NCI-H446 treated with DMSO at 0.1 percent for 48 hours (cell line): ENCODE data around the gene CCNT2.
"Not testable (repeated sequence)": the region's sequence is repeated elsewhere in the genome, so short reads cannot be mapped to it uniquely, and the experiment has no call there.

Experiments used
- DNase-seq: peaks from one replicate; lab custom pipeline; 2025; lab: John Stamatoyannopoulos, UW

Gene CCNT2

DNA sequence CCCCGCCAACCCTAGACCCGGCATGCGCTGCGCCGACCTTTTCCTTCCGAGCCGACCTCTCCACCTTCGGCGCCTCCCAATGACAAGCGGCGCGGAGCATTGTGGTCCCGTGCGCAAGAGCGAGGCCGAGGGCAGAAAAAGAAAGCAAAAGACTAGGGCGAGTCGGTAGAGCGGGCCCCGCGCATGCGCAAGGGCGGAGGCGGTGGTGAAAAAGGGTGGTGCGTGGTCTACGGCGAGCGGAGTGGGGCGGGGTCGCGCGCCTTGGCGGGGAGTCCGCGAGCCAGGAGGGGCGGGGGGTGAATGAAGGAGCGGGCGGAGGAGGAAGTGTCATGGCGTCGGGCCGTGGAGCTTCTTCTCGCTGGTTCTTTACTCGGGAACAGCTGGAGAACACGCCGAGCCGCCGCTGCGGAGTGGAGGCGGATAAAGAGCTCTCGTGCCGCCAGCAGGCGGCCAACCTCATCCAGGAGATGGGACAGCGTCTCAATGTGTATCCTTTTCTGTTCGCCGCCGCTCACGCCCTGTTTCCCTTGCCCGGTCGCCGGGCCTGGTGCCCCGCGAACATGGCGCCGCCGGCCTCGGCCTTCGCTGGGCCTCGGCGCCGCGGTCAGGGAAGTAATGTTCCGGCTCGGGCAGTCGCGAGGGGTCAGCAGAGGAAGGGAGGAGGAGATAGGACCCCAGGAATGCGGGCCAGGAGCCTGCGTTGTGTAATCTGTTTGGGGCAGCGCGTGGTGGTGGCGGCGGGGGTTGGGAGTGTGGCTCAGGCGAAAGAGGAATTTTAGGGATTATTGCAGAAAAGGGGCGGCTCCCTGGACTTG lies at the start of gene CCNT2:
TSS of gene CCNT2 (plus strand) at position 297 of the 815 bp plus-strand sequence. CDS start at position 330, 33 bp downstream.
- peak; percentile 99 for DNase-seq

DNA sequence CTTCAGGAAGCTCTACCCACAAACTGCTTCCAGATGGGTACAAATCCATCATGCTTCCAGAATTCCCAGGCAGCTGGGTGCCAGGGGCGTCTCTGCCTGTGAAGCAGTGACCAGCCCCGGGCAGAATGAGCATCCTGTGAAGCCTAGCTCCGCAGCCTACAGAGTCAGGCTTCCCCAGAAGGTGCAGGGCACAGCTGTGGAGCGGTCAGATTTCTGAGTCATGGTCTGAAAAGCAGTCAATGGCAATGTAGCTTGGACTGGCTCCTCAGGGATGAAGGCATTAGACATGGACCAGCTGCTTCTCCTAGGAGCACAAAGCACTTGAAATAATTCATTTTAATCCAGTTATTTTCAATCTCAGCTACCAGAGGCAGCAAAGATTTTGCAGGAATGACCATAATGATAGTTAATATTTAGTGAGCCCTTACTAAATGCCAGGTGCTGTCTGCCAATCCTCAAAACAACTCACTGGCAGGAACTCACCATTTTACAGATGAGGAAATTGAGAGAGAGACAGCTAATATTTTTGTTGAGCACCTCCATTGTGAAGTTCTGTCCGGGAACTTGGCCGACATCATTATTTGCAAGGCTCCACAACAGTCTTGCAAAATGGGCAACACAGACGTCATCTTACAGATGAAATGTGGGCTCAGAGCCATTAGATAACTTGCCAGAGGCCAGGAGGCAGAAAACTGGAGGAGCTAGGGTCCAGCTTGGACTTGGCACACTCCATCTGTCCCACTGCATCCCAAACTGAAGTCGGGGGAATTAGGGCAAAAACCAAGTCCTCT lies 48.5 kb upstream of the CCNT2 start:
- DNase-seq, result no peak

DNA sequence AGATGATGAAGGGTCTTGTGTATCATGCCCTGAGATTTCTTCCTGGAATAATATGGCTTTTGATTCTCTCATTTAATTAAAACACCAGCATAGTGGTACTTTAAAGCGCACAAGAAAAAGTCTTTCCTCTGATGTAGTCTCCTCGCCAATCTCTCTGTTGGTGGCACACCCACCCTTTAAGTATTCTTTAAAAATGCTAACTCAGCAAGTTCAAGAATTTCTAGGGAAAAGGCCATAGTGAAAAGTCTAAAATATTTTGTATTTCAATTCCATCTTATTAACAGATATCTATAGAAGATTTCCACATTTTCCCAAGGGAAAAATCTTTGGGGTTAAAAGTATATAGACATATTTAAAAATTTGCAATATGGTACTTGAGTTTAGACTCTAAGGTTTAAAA lies 45.5 kb upstream of the CCNT2 start:
- no peak for DNase-seq

DNA sequence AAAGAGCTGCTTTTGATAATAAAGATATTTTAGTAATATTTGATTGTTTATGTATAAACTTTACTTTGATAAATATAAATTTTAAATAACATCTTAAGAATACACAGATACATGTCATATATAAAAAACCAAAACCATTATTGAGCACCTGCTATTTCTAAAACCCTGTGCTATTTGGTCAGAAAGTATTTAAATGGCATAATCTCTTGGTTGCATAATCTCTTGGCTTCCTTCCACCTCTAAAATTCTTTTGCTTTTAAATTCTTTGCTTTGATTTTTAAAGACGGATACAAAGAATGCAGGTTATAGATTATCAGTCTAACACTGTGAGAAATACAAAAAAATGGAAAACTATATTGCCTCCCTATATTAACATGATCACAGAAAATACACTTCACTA lies 43.3 kb upstream of the CCNT2 start:
- no peak for DNase-seq

DNA sequence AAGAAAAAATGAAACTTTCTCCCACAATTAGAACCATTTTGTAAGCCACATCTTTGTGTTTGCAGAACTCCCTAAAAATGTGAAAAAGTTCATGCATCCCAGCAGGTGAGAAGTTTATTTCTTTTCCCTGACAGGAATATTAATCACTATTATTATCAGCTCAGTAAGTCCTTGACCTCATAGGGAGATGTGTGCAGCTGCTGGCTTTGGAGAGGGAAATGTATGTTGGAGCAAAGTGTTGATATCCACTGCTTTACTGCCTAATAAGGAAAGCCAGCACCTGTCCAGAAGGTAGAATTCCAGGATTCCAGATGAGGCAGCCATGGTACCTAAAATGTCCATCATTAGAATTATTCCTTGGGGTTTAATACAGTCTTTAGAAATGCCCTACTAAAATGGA lies 35.8 kb upstream of the CCNT2 start:
- no peak for DNase-seq

DNA sequence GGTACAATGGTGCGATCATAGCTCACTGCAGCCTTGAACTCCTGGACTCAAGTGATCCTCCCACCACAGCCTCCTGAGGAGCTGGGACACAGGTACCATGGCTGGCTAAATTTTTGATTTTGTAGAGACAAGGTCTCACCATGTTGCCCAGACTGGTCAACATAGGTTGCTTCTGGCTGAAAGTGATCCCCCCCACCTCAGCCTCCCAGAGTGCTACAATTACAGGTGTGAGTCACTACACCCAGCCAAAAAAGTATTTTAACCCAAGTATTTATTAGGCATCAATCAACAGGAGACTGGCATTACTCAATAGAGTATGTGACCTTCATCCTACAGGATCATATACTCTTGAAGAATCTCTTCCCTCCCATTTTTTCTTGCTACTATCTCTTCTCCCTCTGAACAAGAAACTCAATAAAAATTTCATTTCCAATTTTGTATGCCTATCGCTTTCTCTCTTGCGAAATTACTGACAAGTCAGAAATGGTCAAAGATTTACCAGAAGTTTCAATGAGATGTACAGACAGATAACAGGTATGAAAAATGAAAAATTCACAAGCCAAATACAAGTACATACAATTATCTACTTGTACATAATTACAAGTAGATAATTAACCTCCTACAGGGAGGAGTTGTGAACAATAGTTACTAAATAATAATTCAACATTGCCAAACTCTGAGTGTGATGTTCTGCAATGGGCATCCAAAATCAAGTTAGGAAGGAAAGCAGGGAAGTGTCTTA lies 34.9 kb upstream of the CCNT2 start:
- DNase-seq, result no peak

DNA sequence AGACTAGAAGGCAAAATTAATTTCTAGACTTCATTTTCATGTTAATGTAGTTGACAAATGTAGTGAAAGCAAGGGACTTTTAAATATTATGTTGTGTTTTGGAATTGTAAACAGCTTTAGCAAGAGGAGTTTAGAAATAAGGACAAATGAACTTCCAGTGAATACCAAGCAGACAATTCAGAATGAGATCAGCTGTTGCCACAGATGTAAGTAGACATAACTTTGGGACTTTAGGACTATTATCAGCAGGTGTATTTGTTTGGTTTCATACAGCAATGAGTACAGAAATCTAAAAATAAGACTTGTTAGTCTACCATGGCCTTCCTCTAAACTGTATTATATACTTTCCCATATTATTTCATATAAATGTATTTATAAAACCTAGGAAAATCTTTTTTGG lies 34.2 kb upstream of the CCNT2 start:
- DNase-seq, result no peak

DNA sequence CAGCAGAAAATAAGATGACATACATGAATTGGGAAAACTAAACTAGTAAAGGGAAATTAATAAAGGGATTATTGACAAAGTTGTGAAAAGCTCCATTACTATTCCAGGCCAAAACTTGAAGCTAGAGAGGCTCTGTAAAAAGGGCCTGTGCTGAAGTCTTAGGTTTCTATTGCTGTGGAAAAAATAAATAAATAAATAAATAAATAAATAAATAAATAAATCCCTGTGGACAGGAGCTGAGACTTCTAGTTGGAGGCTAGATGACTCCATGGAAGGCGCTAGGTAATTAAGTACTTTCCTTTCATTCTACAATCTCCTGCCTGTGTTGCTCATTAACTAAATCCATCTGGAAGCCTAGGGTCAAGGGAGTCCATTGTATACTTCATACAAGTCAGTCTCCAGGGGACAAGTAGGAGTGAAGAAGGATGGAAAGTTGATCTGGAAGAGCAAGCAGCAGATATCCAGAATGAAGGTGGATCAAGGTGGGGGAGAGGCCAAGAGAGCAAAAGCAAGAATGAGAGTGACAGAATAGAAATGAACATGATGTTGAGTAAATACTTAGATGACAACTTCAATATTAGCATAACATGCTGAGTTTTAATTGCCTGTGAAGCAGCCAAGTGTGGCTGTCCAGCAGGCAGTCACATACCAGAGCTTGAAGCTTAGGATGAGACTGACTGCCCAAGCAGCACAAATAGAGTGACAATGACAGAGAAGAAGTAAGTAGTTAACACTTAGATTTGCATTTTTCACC lies 26.2 kb upstream of the CCNT2 start:
- DNase-seq, result no peak

DNA sequence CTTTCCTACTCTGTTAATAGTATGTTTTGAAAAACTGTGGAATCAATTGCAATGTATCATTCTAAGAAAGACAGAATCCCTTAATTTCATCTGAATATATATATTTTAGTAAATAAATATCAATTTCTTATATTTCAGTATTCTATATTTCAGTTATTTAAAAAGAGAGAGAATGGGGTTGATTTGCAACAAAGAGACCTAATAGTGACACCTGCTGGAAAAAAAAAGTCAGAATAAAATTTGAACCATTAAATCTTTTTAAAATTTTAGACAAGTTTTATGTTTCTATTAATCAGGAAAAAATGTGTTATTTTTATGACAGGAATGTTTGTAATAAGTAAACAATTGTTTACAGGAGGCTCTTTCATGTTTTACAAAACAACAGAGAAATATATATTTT lies 20.7 kb upstream of the CCNT2 start:
- no peak for DNase-seq

DNA sequence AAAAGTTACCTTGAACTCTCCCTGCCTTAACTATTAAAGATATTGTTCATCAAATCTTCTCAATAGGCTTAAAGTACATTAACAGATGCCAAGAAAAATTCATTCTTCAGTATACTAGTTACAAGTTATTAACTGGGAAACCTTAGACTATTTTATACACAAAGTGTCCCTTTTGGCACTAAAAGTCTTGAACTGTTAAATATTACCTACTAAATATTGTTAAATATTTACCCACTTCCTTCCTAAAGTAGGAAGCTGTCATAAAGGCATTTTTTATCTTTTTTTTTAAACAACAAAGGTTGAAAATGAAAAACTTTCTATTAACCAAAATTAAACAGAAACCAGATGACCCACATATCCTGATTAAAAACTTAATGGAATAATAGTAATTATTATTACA lies 19.4 kb upstream of the CCNT2 start:
- no peak for DNase-seq

DNA sequence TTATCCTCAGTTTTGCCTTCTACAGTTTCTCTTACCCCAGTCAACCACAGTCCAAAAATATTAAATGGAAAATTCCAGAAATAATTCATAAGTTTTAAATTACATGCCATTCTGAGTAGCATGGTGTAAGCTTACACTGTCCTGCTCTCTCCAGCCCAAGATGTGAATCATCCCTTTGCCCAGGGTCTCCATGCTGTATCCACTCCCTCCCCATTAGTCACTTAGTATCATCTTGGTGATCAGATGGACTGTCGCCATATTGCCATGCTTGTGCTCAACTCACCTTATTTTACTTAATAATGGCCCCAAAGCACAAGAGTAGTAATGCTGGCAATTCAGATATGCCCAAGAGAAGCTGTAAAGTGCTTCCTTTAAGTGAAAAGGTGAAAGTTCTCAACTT lies 18.5 kb upstream of the CCNT2 start:
- no peak for DNase-seq

DNA sequence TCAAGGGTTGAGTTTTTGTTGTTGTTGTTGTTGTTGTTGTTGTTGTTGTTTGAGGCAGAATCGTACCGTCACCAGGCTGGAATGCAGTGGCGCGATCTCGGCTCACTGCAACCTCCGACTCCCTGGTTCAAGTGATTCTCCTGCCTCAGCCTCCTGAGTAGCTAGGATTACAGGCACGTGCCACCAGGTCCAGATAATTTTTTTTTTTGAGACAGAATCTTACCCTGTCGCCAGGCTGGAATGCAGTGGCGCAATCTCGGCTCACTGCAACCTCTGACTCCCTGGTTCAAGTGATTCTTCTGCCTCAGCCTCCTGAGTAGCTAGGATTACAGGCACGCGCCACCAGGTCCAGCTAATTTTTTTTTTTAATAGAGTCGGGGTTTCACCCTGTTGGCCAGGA lies 14.9 kb upstream of the CCNT2 start:
- not testable (repeated sequence) for DNase-seq

DNA sequence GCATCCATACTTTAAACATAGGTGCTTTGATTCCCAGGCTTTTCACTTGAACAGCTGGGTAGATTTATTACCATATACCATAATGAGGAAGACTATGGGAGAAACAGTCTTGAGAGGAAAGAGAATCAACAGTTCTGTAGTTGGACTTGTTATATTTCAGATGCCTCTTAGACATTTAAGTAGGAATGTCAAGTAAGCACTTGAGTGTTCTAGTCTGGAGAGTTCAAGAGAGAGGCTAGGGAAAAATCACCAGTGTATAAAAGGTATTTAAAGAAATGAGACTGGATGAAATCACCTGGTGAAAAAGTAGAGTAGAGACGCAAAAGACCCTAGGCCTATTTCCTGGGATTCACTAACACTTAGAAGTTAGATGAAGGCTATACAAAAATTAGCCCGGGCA lies 13.5 kb upstream of the CCNT2 start:
- no peak for DNase-seq

DNA sequence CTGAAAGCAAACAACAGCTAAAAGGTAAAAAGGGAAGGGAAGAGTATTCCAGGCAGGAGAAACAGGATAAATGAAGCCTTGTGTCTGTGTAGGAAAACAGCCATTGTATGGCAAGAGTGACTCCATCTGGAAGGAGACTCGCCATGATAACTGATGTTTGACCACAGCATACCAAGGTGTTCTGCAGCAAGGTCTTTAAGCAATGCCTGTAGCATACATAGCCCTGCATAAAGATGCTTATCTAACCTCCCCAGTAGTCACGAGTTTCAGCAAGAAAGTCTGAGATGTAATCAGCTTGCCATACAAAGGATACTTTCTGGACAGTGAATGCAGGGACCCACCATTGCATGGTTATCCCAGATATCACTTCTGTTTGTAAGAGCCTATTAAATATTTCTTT lies 11.9 kb upstream of the CCNT2 start:
- DNase-seq, result no peak

DNA sequence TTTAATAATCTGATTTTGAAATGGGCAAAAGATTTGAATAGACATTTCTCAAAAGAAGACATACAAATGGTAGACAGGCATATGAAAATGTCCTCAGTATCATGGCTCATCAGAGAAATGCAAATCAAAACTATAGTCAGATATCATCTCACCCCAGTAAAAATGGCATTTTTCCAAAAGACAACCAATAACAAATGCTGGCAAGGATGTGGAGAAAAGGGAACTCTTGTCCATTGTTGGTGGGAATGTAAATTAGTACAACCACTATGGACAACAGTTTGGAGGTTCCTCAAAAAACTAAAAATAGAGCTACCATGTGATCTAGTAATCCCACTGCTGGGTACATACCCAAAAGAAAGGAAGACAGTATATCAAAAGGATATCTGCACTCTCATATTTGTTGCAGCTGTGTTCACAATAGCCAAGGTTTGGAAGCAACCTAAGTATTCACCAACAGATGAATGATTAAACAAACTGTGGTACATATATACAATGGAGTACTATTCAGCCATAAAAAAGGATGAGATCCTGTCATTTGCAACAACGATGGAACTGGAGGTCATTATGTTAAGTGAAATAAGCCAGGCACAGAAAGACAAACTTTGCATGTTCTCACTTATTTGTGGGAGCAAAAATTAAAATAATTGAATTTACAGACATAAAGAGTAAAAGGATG lies 11.0 kb upstream of the CCNT2 start:
- not testable (repeated sequence) for DNase-seq

DNA sequence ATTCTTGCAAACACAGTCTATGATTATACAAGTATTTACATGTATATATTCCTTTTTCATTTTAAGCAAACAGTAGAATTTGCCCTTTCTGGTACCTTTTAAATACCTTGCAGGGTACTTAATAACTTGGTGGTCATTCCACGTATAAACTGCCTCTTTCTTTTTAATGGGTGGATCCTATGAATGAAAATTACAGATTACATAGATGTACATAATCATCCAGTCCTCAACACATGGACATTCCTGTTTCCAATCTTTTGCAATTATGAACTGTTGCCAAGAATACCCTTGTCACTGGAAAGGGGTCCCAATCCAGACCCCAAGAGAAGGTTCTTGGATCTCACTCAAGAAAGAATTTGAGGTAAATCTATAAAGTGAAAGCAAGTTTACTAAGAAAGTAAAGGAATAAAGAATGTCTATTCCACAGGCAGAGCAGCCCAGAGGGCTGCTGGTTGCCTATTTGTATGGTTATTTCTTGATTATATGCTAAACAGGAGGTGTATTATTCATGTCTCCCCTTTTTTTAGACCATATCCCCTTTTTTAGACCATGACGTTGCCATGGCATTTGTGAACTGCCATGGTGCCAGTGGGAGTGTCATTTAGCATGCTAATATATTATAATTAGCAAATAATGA lies 7.7 kb upstream of the CCNT2 start:
- no peak for DNase-seq

DNA sequence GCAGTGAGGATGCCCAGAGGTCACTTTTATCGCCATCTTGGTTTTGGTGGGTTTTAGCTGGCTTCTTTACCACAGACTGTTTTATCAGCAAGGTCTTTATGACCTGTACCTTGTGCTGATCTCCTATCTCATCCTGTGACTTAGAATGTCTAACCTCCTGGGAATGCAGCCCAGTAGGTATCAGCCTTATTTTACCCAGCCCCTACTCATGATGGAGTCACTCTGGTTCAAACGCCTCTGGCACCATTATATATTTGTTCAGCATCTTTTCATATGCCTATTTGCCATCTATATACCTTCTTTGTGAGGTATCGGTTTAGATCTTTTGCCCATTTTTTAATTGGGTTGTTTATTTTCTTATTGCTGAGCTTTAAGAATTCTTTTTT lies 7.2 kb upstream of the CCNT2 start:
- no peak for DNase-seq

DNA sequence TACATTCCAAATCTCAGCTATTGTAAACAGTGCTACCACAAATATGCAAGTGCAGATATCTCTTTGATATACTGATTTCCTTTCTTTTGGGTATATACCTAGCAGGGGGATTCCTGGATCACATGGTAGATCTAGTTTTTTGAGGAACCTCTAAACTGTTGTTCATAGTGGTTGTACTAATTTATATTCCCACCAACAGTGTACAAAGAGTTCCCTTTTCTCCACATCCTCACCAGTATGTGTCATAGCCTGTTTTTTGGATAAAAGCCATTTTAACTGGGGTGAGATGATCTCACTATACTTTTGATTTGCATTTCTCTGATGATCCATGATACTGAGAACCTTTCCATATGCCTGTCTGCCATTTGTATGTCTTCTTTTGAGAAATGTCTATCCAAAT lies 6.3 kb upstream of the CCNT2 start:
- no peak for DNase-seq

DNA sequence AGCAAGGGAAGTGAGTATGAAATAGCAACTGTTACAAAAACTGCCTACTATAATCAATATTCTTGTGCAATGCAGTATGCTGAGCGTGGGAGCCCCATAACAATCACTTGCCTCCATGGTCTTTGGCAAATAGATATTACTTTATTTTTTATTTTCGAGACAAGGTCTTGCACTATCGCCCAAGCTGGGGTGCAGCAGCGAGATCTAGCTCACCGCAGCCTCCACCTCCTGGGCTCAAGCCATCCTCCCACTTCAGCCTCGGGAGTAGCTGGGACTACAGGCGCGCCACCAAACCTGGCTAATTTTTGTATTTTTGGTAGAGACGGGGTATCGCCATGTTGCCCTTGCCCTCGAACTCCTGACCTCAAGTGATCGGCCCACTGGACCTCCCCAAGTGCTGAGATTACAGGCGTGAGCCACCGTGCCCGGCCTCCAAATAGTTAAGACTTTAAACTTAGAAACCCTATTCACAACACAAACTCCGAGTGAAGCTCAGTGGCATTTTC lies 1.2 kb upstream of the CCNT2 start:
- DNase-seq, result no peak

DNA sequence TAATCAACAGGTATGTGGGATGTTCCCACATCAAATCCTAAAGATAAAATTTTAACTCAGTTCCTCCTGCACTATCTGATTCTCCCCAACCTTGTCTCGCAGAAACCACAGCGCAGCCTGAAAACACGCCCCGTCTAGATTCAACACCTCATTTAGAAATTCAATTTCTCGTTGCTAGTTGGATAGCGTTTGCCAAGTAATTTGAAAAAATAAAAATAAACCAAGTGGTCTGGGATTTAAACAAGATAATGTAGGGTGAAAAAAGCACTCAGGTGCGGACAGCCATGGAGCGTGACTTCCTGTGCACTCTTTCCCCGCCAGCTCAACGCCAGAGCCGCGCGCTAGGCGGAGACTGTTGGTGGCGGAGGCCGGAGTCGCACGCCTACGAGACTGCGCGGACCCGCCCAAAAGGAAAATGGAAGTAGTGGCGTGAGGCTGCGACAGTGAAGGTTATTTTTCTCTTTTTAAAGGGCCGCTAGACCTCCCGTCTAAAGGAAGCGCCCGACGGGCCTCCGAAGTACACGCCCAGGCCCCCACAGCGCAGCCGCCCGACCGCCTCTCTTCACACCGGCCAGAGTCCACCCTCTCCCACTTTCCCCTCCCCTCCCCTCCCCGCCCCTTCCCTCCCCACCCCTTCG lies 615 bp upstream of the CCNT2 start:
- DNase-seq, result peak; percentile 99
